Measurements from ENCODE around the gene TRAF5.

TRAF5 gene, protein sequence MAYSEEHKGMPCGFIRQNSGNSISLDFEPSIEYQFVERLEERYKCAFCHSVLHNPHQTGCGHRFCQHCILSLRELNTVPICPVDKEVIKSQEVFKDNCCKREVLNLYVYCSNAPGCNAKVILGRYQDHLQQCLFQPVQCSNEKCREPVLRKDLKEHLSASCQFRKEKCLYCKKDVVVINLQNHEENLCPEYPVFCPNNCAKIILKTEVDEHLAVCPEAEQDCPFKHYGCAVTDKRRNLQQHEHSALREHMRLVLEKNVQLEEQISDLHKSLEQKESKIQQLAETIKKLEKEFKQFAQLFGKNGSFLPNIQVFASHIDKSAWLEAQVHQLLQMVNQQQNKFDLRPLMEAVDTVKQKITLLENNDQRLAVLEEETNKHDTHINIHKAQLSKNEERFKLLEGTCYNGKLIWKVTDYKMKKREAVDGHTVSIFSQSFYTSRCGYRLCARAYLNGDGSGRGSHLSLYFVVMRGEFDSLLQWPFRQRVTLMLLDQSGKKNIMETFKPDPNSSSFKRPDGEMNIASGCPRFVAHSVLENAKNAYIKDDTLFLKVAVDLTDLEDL

DNA sequence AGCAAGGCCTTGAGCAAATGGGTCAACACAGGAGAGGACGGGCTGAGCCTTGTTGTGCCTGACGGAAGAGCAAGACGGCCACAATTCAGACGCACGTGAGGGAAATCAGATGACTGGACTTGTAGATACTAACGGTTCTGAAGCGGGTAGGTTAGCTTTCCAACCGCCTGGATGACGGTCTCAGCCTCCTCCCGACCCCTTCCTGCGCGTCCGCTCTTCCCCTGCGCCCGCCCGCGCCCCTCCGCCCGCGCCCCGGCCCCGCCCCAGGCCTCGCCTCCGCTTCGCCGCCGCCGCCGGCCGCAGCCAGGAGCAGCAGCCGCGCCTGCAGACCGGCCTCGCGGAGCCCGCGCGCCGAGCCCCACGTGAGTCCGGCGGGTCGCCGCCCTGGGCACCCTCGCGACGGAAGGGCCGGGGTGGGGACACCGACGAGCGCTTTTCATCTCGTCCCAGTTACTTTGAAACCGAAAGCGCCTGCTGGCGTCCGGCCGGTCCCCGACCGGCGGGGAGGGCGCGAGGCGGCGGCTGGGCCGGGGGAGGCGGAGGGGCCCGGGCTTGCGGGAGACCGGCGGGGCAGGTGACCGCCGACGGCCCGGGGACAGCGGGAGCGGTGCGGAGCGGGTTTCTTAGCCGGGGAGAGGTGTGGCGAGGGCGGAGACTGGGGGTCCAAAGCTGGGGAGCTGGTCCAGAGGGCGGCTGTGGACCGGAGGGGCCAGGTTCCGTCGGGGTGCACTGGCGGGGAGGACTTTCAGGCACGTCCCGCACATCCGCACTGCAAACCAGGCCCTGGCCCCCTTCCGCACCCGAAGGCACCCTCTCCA lies at the start of gene TRAF5:
TRAF5 (plus strand) TSS at position 306 of the 818 bp plus-strand sequence. CDS start 26,407 bp downstream, outside the sequence.
- H3K9me3 Mint-ChIP-seq, result no peaks in the 10 kb centered on the region
- H3K27ac Mint-ChIP-seq, result peak within 1 kb of the TSS; percentile 83
- peak within 1 kb of the TSS; percentile 87 for H3K4me3 Mint-ChIP-seq
- intact Hi-C loops (cut with micrococcal nuclease), result loop anchor here (2.0 kb wide), 1 partner anchor 56 kb away; no protein-coding TSS in a partner anchor
- peaks cover 49% of the 10 kb centered on the region for H3K4me1 Mint-ChIP-seq (ENCODE audit: low read depth)
- H3K27me3 Mint-ChIP-seq, result peaks cover 12% of the 10 kb centered on the region
- H3K36me3 Mint-ChIP-seq (ENCODE audit: low read depth), result peaks cover 13% of the 10 kb centered on the region

DNA sequence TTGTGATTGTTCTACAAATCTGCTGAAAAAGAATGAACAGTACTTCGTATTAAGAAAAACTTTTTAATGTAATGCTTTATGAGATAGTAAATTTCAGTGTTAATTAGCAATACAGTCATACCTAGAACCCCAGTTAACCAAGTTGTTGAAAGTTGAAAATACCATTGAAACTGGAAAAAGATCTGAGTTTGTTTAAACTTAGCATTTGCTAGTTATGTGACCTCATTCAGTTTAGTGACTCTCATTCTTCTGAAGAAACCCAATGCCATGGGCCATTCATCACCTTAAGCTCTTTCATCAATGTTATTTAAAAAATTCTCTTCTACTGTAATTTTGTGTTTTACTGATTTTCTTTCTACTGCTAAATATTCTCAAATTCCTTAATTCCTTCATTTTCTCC lies 47.3 kb upstream of the TRAF5 start:
- intact Hi-C loops (cut with micrococcal nuclease), result no loop called here
- H3K4me3 Mint-ChIP-seq, result no peak overlapping the region
- no peaks in the 10 kb centered on the region for H3K4me1 Mint-ChIP-seq (ENCODE audit: low read depth)
- H3K27me3 Mint-ChIP-seq, result no peaks in the 10 kb centered on the region
- H3K36me3 Mint-ChIP-seq (ENCODE audit: low read depth), result peaks cover 29% of the 10 kb centered on the region
- no peaks in the 10 kb centered on the region for H3K9me3 Mint-ChIP-seq
- no peak overlapping the region for H3K27ac Mint-ChIP-seq

DNA sequence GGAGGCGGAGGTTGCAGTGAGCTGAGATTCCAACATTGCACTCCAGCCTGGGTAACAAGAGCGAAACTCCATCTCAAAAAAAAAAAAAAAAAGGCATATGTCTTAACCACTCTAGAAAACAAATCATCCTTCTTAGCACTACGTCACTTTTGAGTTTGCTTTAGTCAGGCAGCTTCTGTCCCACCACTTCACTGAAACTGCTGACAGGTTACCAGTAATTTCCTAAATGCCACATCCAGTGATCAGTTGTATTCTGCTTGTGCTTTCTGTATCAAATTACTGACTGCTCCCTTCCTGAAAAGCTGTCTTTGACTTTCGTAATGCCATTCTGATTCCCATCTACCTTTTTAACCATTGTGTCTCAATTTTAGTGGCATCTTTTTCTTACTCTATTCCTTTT lies 45.7 kb upstream of the TRAF5 start:
- H3K27me3 Mint-ChIP-seq, result no peaks in the 10 kb centered on the region
- H3K27ac Mint-ChIP-seq, result no peak overlapping the region
- intact Hi-C loops (cut with micrococcal nuclease), result no loop called here
- no peak overlapping the region for H3K4me3 Mint-ChIP-seq
- H3K36me3 Mint-ChIP-seq (ENCODE audit: low read depth), result peaks cover 45% of the 10 kb centered on the region
- H3K4me1 Mint-ChIP-seq (ENCODE audit: low read depth), result no peaks in the 10 kb centered on the region
- no peaks in the 10 kb centered on the region for H3K9me3 Mint-ChIP-seq

DNA sequence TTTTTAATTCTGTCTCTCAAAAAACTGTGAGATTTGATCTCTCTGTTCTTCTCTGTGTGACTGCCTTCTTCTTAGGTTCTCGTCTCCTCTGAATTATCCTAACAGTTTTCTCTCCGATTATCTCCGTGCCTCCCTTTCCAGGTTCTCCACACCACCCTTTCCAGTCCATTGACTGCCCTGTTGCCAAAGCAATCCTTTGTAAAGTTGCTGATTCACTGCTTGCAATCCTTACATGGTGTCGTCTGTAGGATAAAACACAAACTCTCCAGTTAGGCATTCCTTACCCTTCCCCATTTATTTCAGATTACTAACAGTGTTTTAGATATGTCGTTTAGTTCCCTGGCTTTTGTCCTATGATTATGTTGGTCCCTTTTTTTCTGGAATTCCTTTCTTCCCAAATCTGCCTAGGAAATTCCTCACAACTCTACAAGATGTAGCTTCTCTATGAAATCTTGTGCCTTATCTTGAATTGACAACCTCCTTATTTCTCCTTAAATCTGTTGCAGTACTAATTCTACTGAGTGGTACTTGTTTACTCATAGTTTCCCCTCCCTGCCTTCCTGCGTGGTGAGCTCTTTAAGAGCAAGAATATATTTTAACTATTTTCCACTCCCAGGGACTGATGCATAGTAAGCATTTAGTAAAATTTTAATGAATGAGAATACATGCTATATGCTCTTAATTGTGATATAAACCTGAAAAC lies 45.2 kb upstream of the TRAF5 start:
- Mint-ChIP-seq H3K27ac (no peak overlapping the region), H3K4me3 (no peak overlapping the region), H3K9me3 (no peaks in the 10 kb centered on the region), H3K36me3 (ENCODE audit: low read depth) (peaks cover 51% of the 10 kb centered on the region), H3K4me1 (ENCODE audit: low read depth) (no peaks in the 10 kb centered on the region), H3K27me3 (no peaks in the 10 kb centered on the region)
- intact Hi-C loops (cut with micrococcal nuclease), result no loop called here

DNA sequence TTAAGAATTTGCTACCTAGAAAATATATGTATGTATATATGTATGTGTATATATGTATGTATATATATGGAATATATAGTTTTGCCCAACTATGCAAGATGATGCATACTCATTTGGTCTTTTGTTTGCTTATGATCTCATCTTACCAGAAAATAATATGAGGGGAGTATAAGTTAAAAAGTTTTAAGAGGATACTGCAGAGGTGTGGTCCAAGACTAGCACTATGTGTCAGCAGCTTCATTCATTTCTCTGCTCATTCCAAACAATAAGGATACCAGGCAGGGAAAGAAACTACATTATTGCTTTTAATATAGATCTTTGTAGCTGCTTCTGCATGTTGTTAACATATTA lies 44.6 kb upstream of the TRAF5 start:
- Mint-ChIP-seq H3K4me3 (no peak overlapping the region), H3K4me1 (ENCODE audit: low read depth) (peaks cover 4% of the 10 kb centered on the region), H3K27me3 (no peaks in the 10 kb centered on the region), H3K27ac (no peak overlapping the region), H3K36me3 (ENCODE audit: low read depth) (peaks cover 52% of the 10 kb centered on the region), H3K9me3 (no peaks in the 10 kb centered on the region)
- intact Hi-C loops (cut with micrococcal nuclease), result no loop called here

DNA sequence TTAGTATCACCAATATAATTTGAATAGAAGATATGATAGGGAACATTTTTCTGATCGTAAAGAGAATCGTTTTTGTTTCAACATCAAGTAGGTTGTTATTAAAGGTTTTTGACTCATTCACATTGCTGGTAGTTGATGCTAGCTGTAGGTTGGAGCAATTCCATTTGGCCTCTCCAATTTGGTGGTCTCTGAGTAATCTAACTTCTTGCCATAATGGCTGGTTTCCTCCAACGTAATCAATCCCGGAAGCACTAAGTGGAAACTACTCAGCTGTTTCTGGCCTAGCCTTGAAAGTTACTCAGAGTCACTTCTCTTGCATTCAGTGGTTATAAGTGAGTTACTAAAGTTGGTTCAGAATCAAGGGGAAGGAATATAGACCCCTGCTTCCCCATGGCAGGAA lies 41.4 kb upstream of the TRAF5 start:
- Mint-ChIP-seq H3K27me3 (no peaks in the 10 kb centered on the region), H3K4me1 (ENCODE audit: low read depth) (peaks cover 8% of the 10 kb centered on the region), H3K36me3 (ENCODE audit: low read depth) (peaks cover 69% of the 10 kb centered on the region), H3K9me3 (no peaks in the 10 kb centered on the region), H3K4me3 (no peak overlapping the region), H3K27ac (no peak overlapping the region)
- intact Hi-C loops (cut with micrococcal nuclease), result no loop called here

DNA sequence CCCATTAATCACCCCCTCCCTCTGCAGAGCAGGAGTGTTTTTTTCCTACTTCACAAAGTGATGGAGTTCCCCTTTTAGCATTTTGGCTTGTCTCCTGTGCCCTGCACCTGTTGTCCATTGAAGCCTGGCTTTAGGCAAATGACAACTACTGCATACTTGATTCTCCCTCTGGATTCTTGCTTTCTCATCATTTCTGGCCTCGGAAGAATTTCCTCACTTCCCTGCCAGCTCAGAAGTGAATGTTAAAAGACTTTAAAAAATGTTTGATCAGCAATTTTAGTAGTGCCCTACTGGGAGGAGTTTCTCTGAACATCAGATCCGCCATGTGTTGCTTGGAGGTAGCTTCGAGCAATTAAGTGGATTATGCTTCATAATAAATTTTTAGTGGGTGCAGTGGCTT lies 39.4 kb upstream of the TRAF5 start:
- Mint-ChIP-seq H3K9me3 (no peaks in the 10 kb centered on the region), H3K4me1 (ENCODE audit: low read depth) (peaks cover 8% of the 10 kb centered on the region), H3K36me3 (ENCODE audit: low read depth) (peaks cover 89% of the 10 kb centered on the region), H3K27me3 (no peaks in the 10 kb centered on the region), H3K27ac (peak overlapping the region; percentile 59), H3K4me3 (no peak overlapping the region)
- intact Hi-C loops (cut with micrococcal nuclease), result no loop called here

DNA sequence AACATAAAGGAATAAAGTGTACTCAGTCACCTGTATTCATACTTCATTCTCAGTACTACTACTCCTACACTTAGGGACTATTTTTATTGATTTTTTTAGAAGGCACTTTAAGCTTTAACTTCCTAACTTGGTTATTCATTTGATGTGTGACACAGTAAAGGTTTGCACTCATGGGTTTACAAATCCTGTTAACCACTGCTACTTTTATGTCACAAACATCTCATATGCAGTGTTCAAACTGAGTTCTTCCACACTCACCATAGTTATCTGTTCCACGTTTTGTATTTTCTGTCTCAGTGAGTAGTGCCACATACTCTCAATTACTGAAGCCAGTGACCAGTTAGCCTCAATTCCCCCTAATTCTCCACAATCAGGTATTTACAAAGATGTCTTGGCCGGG lies 34.2 kb upstream of the TRAF5 start:
- Mint-ChIP-seq H3K4me3 (no peak overlapping the region), H3K4me1 (ENCODE audit: low read depth) (no peaks in the 10 kb centered on the region), H3K9me3 (no peaks in the 10 kb centered on the region), H3K27me3 (no peaks in the 10 kb centered on the region), H3K27ac (no peak overlapping the region), H3K36me3 (ENCODE audit: low read depth) (peaks cover 84% of the 10 kb centered on the region)
- intact Hi-C loops (cut with micrococcal nuclease), result no loop called here

DNA sequence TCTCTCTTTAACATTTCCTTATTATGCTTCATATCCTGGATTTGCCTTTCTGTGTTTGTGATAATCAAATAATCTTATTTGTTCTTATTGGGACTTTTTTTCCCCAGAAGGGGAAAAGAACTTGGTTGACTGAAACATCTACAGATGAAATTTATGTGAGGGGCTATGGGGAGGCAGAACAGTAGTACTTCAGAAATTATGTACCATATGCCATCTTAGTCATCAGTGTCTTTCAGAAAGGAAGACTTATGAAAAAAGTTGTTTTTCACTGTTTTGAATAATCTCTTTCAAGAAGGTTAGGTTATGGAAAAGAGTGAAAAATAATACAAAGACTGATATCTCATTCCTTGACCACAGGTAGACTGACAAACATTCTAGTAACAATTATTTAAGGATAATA lies 30.2 kb upstream of the TRAF5 start:
- H3K27ac Mint-ChIP-seq, result no peak overlapping the region
- intact Hi-C loops (cut with micrococcal nuclease), result no loop called here
- no peaks in the 10 kb centered on the region for H3K9me3 Mint-ChIP-seq
- peaks cover 88% of the 10 kb centered on the region for H3K36me3 Mint-ChIP-seq (ENCODE audit: low read depth)
- no peak overlapping the region for H3K4me3 Mint-ChIP-seq
- H3K4me1 Mint-ChIP-seq (ENCODE audit: low read depth), result no peaks in the 10 kb centered on the region
- no peaks in the 10 kb centered on the region for H3K27me3 Mint-ChIP-seq

DNA sequence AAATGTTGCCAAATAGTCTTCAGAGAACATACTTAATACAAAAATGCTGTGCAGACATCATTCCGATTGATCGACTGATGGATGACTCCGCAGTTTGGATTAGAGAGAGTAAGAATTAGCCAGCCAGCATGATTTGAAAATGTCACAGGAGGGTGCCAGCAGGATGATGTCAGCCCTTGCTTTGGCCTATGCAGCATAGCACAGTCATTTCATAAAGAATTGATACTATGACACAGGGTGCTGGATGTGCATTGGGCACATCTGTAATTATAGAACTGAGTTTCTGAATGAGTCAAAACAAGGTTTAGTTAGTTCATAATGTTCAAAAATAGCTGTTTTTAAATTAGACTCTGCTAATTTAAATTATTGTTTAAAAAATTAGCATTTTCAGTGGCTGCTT lies 21.6 kb upstream of the TRAF5 start:
- H3K4me1 Mint-ChIP-seq (ENCODE audit: low read depth), result peaks cover 5% of the 10 kb centered on the region
- intact Hi-C loops (cut with micrococcal nuclease), result no loop called here
- no peak overlapping the region for H3K27ac Mint-ChIP-seq

DNA sequence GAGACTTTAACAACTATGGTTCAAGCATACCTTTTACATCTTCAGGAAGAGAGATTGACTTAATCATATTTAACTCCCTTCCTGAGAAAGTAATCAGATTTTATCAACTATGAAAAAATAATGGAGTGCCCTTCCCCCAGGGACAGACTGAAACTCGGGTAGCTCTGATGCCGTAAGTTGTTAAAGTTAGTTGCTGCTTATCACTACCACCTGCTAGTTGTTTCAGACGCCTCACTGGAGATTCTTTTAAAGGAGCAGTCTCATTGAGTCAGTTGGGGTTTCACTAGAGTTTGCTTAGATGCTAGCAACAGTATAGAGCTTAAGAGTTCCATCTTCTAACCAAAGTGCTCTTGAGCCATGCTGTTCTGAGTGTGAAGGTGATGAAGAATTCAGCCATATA lies 17.0 kb upstream of the TRAF5 start:
- H3K27ac Mint-ChIP-seq, result no peak overlapping the region
- H3K36me3 Mint-ChIP-seq (ENCODE audit: low read depth), result peaks cover 41% of the 10 kb centered on the region
- intact Hi-C loops (cut with micrococcal nuclease), result loop anchor here (5.0 kb wide), 1 partner anchor 37 kb away; no protein-coding TSS in a partner anchor
- H3K27me3 Mint-ChIP-seq, result no peaks in the 10 kb centered on the region
- no peak overlapping the region for H3K4me3 Mint-ChIP-seq
- H3K9me3 Mint-ChIP-seq, result no peaks in the 10 kb centered on the region
- peaks cover 6% of the 10 kb centered on the region for H3K4me1 Mint-ChIP-seq (ENCODE audit: low read depth)

More for the DNA sequence above, 21.6 kb upstream of the TRAF5 start:
- H3K27me3 Mint-ChIP-seq, result no peaks in the 10 kb centered on the region
- no peak overlapping the region for H3K4me3 Mint-ChIP-seq
- peaks cover 53% of the 10 kb centered on the region for H3K36me3 Mint-ChIP-seq (ENCODE audit: low read depth)
- H3K9me3 Mint-ChIP-seq, result no peaks in the 10 kb centered on the region

DNA sequence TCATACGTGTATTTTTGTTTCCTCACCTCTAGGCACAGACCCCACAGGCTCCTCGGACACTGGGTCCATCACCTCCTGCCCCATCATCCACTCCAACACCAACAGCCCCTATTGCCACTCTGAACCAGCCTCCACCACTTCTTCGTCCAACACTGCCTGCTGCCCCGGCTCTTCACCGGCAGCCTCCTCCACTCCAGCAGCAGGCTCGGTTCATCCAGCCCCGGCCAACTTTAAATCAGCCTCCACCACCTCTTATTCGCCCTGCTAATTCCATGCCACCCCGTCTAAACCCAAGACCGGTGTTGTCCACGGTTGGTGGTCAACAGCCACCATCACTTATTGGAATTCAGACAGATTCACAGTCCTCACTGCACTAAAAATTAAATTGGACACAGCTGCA lies 13.2 kb upstream of the TRAF5 start:
- intact Hi-C loops (cut with micrococcal nuclease), result loop anchor here (5.0 kb wide), 1 partner anchor 41 kb away; no protein-coding TSS in a partner anchor
- Mint-ChIP-seq H3K27ac (no peak overlapping the region), H3K9me3 (no peaks in the 10 kb centered on the region), H3K4me3 (no peak overlapping the region), H3K27me3 (no peaks in the 10 kb centered on the region), H3K4me1 (ENCODE audit: low read depth) (peaks cover 6% of the 10 kb centered on the region), H3K36me3 (ENCODE audit: low read depth) (peaks cover 37% of the 10 kb centered on the region)

DNA sequence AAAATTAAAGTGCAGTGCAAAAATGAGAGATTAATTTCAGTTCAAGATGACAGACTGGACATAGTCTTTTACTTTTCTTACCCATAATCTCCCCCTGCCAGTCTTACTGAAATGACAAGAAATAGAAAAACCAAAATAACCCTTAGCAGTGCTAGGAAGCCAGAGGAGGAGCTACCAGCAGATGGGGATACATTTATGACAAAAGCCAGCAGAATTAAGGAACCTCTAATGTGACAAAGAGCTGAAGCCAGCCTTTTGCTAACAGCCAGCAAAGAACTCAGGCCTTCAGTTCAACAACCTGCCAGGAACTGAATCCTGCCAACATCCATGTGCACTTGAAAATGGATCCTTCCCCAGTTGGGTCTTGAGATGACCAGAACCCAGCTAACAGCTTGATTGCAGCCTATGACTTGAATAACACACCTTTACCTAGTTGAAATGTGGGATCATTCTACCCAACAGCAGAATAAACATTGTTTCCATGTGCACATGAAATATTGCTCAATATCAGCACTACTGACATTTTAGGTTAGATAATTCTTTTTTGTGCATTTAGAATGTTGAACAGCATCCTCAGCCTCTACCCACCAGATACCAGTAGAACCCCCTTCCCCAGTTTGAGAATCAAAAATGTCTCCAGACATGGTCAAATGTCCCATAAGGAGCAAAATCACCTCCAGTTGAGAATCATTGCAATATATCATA lies 7.9 kb upstream of the TRAF5 start:
- Mint-ChIP-seq H3K27me3 (no peaks in the 10 kb centered on the region), H3K4me3 (no peak overlapping the region), H3K4me1 (ENCODE audit: low read depth) (no peaks in the 10 kb centered on the region), H3K27ac (no peak overlapping the region), H3K36me3 (ENCODE audit: low read depth) (peaks cover 1% of the 10 kb centered on the region), H3K9me3 (no peaks in the 10 kb centered on the region)
- intact Hi-C loops (cut with micrococcal nuclease), result no loop called here

Data from dendritic cell treated with granulocyte-macrophage colony-stimulating factor and Interleukin-4, amounts not matched to agents 40 ng/mL and 50 ng/mL, for 4 days (primary cell).